ENCODE data around the gene ZIC2. TPM values are rescaled to one million over a fixed set of nuclear protein-coding genes. Genes with fewer than 3 reads are reported as not detected.

Gene ZIC2
- total RNA-seq, 1 experiment from 2014 or later = 13.6 TPM

DNA sequence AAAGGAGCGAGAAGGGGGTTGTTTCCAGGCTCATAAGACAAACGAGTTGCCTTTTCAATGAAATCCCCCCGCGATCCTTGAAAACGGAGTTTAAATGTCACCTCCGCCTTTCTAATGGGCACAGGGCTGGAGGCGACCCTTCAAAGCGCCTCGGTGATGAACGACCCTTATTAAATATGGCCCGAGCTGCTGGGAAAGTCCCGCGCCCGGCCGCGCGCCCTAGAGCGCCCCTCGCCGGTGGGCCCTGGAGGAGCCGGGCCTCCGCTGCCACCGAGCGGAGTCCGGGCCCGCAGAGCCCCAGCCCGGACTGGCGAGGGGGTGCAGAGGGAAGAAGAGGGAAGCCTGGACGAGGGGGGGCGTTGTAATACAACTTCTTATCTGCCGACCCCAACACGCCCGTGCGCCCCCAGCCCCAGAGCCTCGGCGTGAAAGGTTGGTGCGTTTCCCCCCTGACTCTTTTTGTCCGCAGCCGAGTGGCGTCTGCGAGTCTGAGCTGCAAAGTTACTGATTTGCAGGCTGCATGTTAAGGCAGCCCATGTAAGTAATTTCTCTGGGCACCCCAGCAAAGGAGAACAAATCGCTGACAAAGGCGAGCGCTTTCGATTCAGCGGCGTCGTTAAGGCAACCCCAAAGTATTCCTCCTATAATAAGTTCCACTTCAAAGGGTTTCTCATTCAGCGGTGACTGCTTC lies 21.9 kb upstream of the ZIC2 start:
- Histone ChIP-seq H3K79me2 (ENCODE audit: low read depth) (no peaks in the 10 kb centered on the region), H3K27me3 (ENCODE audit: insufficient read depth, low read depth) (peaks cover 9% of the 10 kb centered on the region; the same call in 1 of the 2 replicates), H3K9me3 (ENCODE audit: insufficient read depth, low read depth) (no peaks in the 10 kb centered on the region; the same call in 1 of the 2 replicates), H3K4me1 (replicated peaks; ENCODE audit: insufficient read depth) (no peaks in the 10 kb centered on the region), H3K9me2 (ENCODE audit: insufficient read depth) (no peaks in the 10 kb centered on the region), H3K4me2 (no peak overlapping the region), H3K36me3 (ENCODE audit: low read depth) (no peaks in the 10 kb centered on the region), H4K20me1 (ENCODE audit: insufficient read depth) (no peaks in the 10 kb centered on the region), H3K4me3 (no peak overlapping the region), H2AFZ (no peak overlapping the region), H3K27ac (no peak overlapping the region), H3F3A (ENCODE audit: insufficient read depth, low read depth) (no peaks in the 10 kb centered on the region)
- no TSS peak for BruUV-seq (replicated peaks)
- ChIA-PET POLR2A (ENCODE audit: unreplicated experiment) (no interaction called here), CTCF (no interaction called here)
- no peak for DNase-seq
- TF ChIP-seq EZH2 (IDR thresholded peaks at IDR 0.05; ENCODE audit: low read depth) = no peak
- TF ChIP-seq, protein P1, sequence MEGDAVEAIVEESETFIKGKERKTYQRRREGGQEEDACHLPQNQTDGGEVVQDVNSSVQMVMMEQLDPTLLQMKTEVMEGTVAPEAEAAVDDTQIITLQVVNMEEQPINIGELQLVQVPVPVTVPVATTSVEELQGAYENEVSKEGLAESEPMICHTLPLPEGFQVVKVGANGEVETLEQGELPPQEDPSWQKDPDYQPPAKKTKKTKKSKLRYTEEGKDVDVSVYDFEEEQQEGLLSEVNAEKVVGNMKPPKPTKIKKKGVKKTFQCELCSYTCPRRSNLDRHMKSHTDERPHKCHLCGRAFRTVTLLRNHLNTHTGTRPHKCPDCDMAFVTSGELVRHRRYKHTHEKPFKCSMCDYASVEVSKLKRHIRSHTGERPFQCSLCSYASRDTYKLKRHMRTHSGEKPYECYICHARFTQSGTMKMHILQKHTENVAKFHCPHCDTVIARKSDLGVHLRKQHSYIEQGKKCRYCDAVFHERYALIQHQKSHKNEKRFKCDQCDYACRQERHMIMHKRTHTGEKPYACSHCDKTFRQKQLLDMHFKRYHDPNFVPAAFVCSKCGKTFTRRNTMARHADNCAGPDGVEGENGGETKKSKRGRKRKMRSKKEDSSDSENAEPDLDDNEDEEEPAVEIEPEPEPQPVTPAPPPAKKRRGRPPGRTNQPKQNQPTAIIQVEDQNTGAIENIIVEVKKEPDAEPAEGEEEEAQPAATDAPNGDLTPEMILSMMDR (conservative IDR thresholded peaks at IDR 0.05) = no peak
- intact Hi-C loops (cut with micrococcal nuclease; ENCODE audit: unreplicated experiment) = no loop called here

DNA sequence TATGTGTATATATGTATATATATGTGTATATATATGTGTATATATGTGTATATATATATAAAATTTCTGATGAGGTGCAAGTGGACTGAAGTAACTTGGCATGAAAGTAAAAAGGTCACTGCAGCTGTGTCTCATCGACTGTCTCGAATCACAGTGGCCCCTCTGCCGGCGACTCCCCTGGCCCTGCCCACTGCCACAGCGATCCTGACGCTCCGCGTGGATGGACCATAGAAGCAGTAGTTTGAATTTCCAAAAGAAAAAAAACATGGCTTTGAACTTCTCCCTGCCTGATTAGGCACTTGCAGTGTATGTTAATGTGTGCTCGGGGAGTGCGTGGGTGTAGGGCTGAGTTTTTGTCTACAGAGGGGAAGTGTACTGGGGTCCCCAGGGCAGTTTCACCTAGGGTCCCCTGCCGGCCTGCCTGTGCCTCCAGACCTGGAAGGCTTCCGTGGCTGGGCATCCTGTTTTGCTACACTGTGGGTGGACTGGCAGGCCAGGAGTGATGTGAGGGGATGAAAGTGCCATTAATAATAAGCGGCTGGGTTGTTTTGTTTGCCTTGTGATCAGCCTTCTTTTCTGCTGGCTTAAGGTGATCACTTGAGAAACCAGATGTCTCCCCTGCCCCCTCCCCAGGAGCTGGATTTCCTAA lies 20.8 kb upstream of the ZIC2 start:
- Histone ChIP-seq H3K4me3 (no peak overlapping the region), H3K79me2 (ENCODE audit: low read depth) (no peaks in the 10 kb centered on the region), H2AFZ (no peak overlapping the region), H3K4me2 (no peak overlapping the region), H3F3A (ENCODE audit: insufficient read depth, low read depth) (no peaks in the 10 kb centered on the region), H3K36me3 (ENCODE audit: low read depth) (no peaks in the 10 kb centered on the region), H3K27me3 (ENCODE audit: insufficient read depth, low read depth) (peaks cover 9% of the 10 kb centered on the region; the same call in 1 of the 2 replicates), H4K20me1 (ENCODE audit: insufficient read depth) (no peaks in the 10 kb centered on the region), H3K9me3 (ENCODE audit: insufficient read depth, low read depth) (no peaks in the 10 kb centered on the region; the same call in 1 of the 2 replicates), H3K4me1 (replicated peaks; ENCODE audit: insufficient read depth) (no peaks in the 10 kb centered on the region), H3K9me2 (ENCODE audit: insufficient read depth) (no peaks in the 10 kb centered on the region), H3K27ac (no peak overlapping the region)
- CTCF ChIA-PET = no interaction called here
- intact Hi-C loops (cut with micrococcal nuclease; ENCODE audit: unreplicated experiment) = no loop called here
- TF ChIP-seq, protein P1 (conservative IDR thresholded peaks at IDR 0.05) = no peak
- TF ChIP-seq EZH2 (IDR thresholded peaks at IDR 0.05; ENCODE audit: low read depth) = no peak
- no TSS peak for BruUV-seq (replicated peaks)
- DNase-seq = no peak
- POLR2A ChIA-PET (ENCODE audit: unreplicated experiment) = no interaction called here

DNA sequence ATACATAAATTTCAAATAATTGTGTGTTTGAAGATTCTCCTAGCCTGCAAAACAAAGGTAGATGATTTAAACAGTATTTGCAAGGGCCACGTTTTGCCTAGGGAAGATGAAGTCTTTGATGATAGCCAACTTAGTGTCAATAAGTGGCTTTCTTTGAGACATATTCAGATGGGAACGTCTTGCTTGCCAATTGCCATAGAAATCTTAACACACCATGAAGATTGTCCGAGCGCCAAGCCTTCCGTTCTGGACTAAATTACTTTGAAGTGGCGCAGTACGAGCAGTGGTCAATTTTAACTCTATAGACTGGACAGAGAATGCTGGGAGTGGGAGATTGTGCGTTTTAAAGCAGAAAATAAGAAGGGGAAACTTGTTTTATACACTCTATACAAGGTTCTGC lies 19.9 kb upstream of the ZIC2 start:
- CTCF ChIA-PET = no interaction called here
- Histone ChIP-seq H3K36me3 (ENCODE audit: low read depth) (no peaks in the 10 kb centered on the region), H3K4me3 (no peak overlapping the region), H3K27me3 (ENCODE audit: insufficient read depth, low read depth) (peaks cover 9% of the 10 kb centered on the region; the same call in 1 of the 2 replicates), H3K79me2 (ENCODE audit: low read depth) (peaks cover 6% of the 10 kb centered on the region; the same call in 1 of the 2 replicates), H3K27ac (no peak overlapping the region), H2AFZ (no peak overlapping the region), H4K20me1 (ENCODE audit: insufficient read depth) (no peaks in the 10 kb centered on the region; the same call in 1 of the 2 replicates), H3K9me2 (ENCODE audit: insufficient read depth) (no peaks in the 10 kb centered on the region), H3K9me3 (ENCODE audit: insufficient read depth, low read depth) (no peaks in the 10 kb centered on the region; the same call in 1 of the 2 replicates), H3K4me2 (no peak overlapping the region), H3K4me1 (replicated peaks; ENCODE audit: insufficient read depth) (no peaks in the 10 kb centered on the region), H3F3A (ENCODE audit: insufficient read depth, low read depth) (no peaks in the 10 kb centered on the region)
- no TSS peak for BruUV-seq (replicated peaks)
- POLR2A ChIA-PET (ENCODE audit: unreplicated experiment) = no interaction called here
- TF ChIP-seq, protein P1 (conservative IDR thresholded peaks at IDR 0.05) = no peak
- TF ChIP-seq EZH2 (IDR thresholded peaks at IDR 0.05; ENCODE audit: low read depth) = no peak
- no peak for DNase-seq
- intact Hi-C loops (cut with micrococcal nuclease; ENCODE audit: unreplicated experiment) = no loop called here

All from PC-9 (cell line).